Ovary (tissue), 3 donors: Measurements from ENCODE around the gene MAPRE3.

Experiments
- POLR2A ChIP-seq: fragments of 450-650 bp; IDR thresholded peaks from one replicate; pipeline ENCODE4 v1.6.1; 2017; ENCODE audit warnings: antibody characterized with exemption, mild to moderate bottlenecking, moderate library complexity
- TF ChIP-seq, protein P1 (sequence below), 3 donors: fragments of 450-650 bp in 2 of 3; fragments of 200-600 bp in 1 of 3; IDR thresholded peaks; one replicate each; pipeline versions ENCODE4 v1.5.1 to v1.8.0; 2016 to 2022; ENCODE audit warnings: antibody characterized with exemption in 3 of 3, mild to moderate bottlenecking in 1 of 3
- donor health status: DM: no; HTN: no; CAD: no.

- TF ChIP-seq, protein P1, sequence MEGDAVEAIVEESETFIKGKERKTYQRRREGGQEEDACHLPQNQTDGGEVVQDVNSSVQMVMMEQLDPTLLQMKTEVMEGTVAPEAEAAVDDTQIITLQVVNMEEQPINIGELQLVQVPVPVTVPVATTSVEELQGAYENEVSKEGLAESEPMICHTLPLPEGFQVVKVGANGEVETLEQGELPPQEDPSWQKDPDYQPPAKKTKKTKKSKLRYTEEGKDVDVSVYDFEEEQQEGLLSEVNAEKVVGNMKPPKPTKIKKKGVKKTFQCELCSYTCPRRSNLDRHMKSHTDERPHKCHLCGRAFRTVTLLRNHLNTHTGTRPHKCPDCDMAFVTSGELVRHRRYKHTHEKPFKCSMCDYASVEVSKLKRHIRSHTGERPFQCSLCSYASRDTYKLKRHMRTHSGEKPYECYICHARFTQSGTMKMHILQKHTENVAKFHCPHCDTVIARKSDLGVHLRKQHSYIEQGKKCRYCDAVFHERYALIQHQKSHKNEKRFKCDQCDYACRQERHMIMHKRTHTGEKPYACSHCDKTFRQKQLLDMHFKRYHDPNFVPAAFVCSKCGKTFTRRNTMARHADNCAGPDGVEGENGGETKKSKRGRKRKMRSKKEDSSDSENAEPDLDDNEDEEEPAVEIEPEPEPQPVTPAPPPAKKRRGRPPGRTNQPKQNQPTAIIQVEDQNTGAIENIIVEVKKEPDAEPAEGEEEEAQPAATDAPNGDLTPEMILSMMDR (IDR thresholded peaks at IDR 0.05), result no peak
- TF ChIP-seq POLR2A, result no peak
These were observed 81.6 kb downstream of the MAPRE3 start for GRCh38 chr2:27051902-27052645.
